Sigmoid colon (tissue), 4 donors: Measurements from ENCODE around the gene EIF4E2.

ENCODE experiments used
- EP300 ChIP-seq, 4 donors: sonication (generic); formaldehyde crosslinking; IDR thresholded peaks; one replicate each; pipeline ENCODE4 v1.6.1; 2017; ENCODE audit warnings: antibody characterized with exemption in 4 of 4
- POLR2A ChIP-seq, 2 donors: fragments of 450-650 bp; IDR thresholded peaks; one replicate each; pipeline ENCODE4 v1.6.1; 2016; ENCODE audit warnings: antibody characterized with exemption in 2 of 2, mild to moderate bottlenecking in 2 of 2, moderate library complexity in 2 of 2
- POLR2AphosphoS5 ChIP-seq, 4 donors: sonication (generic); formaldehyde crosslinking; IDR thresholded peaks; one replicate each; pipeline ENCODE4 v1.6.1; 2017; ENCODE audit warnings: antibody characterized with exemption in 4 of 4
- TF ChIP-seq, protein P1 (sequence below), 4 experiments: fragments of 450-650 bp in 3 of 4; fragments of 200-600 bp in 1 of 4; IDR thresholded peaks; one replicate each; pipeline ENCODE4 v1.5.1; 2016 to 2019; ENCODE audit warnings: antibody characterized with exemption in 4 of 4, mild to moderate bottlenecking in 3 of 4, moderate library complexity in 2 of 4

DNA sequence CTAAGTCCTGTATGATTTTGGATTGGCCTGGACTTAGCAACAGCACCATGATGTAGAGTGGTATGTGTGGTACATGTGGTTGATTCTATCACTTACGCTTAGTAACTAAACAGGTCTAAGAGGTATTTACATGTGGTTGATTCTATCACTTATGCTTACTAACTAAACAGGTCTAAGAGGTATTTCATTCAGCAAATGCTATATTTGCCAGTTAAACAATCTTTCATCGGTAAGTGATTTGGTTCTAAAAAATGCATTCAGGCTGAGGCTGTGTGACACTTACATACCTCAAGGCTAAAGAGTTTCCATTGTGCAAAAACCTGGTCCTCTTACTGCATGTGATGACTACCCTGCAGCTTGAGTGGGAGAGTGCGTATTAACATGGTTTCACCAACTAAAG is 13.1 kb downstream of the EIF4E2 start:
- no peak for TF ChIP-seq POLR2AphosphoS5 (IDR thresholded peaks at IDR 0.05)
- TF ChIP-seq, protein P1, sequence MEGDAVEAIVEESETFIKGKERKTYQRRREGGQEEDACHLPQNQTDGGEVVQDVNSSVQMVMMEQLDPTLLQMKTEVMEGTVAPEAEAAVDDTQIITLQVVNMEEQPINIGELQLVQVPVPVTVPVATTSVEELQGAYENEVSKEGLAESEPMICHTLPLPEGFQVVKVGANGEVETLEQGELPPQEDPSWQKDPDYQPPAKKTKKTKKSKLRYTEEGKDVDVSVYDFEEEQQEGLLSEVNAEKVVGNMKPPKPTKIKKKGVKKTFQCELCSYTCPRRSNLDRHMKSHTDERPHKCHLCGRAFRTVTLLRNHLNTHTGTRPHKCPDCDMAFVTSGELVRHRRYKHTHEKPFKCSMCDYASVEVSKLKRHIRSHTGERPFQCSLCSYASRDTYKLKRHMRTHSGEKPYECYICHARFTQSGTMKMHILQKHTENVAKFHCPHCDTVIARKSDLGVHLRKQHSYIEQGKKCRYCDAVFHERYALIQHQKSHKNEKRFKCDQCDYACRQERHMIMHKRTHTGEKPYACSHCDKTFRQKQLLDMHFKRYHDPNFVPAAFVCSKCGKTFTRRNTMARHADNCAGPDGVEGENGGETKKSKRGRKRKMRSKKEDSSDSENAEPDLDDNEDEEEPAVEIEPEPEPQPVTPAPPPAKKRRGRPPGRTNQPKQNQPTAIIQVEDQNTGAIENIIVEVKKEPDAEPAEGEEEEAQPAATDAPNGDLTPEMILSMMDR (IDR thresholded peaks at IDR 0.05): no peak
- no peak for TF ChIP-seq POLR2A (IDR thresholded peaks at IDR 0.05)
- TF ChIP-seq EP300 (IDR thresholded peaks at IDR 0.05): no peak
